Fibroblast of pulmonary artery (primary cell): ENCODE results near the gene SLC43A2.

Source experiments
- DNase-seq: peaks from one replicate; pipeline ENCODE4 v3.0.0-alpha.2; 2010; ENCODE audit warnings: low read depth
- H3K4me3 ChIP-seq: replicated peaks from 2 replicates; pipeline ENCODE4 v1.5.1; 2011; ENCODE audit warnings: low read depth, mild to moderate bottlenecking, control low read depth, low read length, moderate library complexity
- TF ChIP-seq, protein P1 (sequence below): IDR thresholded peaks from 2 replicates; pipeline ENCODE4 v1.5.1; 2011; ENCODE audit warnings: mild to moderate bottlenecking, control low read depth, low read length, inconsistent platforms; ENCODE audit errors: missing control alignments

SLC43A2 gene

GRCh38 chr17:1646199-1646875, 17.7 kb upstream of the SLC43A2 start:
- DNase-seq: no peak
- TF ChIP-seq, protein P1, sequence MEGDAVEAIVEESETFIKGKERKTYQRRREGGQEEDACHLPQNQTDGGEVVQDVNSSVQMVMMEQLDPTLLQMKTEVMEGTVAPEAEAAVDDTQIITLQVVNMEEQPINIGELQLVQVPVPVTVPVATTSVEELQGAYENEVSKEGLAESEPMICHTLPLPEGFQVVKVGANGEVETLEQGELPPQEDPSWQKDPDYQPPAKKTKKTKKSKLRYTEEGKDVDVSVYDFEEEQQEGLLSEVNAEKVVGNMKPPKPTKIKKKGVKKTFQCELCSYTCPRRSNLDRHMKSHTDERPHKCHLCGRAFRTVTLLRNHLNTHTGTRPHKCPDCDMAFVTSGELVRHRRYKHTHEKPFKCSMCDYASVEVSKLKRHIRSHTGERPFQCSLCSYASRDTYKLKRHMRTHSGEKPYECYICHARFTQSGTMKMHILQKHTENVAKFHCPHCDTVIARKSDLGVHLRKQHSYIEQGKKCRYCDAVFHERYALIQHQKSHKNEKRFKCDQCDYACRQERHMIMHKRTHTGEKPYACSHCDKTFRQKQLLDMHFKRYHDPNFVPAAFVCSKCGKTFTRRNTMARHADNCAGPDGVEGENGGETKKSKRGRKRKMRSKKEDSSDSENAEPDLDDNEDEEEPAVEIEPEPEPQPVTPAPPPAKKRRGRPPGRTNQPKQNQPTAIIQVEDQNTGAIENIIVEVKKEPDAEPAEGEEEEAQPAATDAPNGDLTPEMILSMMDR: no peak
- no peak overlapping the region for H3K4me3 ChIP-seq

DNA sequence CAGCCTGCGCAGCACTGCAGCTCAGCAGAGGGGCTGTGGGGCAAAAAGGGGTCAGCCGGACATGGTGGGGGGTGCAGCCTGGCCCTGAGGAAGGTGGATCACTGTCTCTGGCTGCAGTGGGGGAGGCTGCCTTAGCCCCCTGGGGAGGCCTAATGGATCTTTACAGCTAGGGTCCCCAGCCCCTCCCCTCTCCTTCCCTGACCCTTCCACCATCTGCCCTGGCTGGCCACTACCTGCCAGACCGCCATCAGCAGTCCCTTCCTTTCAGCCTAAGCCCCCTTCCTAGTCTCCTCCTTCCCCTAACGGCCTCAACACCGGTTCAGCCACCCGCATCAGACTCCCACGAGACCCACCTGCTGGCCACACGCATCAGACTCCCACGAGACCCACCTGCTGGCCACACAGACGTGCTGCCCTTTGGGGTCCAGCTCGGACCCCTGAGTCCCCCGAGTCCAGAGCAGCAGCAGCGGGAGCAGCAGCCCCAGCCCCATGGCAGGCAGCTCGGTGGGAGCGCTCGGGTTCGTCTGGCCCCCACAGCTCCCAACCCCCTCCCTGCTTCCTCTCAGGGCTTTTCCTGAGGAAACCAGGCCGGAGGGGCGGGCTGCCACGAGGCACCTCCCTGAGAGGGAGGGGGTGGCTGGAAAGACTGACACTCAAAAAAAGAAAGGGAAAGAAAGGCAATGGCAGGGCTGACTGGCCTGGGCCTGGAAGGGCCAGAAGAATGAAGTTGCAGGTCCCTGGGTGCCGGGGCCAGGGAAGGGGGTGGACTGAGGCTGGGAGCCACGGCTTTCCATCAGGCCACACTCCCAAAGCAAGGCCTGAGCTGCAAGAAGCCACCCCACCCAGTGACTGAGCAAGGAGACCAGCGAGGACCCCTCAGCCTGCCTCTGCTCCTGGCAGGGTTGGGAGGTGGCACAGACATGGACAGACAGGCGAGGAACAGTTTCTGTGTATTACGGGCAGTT, 16.9 kb upstream of the SLC43A2 start, which contains the start of gene SCARF1:
TSS of gene SCARF1 (minus strand) at position 526 of the 965 bp plus-strand sequence. CDS start at position 491, 35 bp downstream.
- DNase-seq: no peak
- TF ChIP-seq, protein P1: no peak
- no peak within 1 kb of the TSS for H3K4me3 ChIP-seq

- DNase-seq: peak; percentile 26
- H3K4me3 ChIP-seq: no peak overlapping the region
- TF ChIP-seq, protein P1: no peak
Observed at GRCh38 chr17:1644493-1645206, 16.0 kb upstream of the SLC43A2 start.

- DNase-seq: no peak
- TF ChIP-seq, protein P1: no peak
- no peak overlapping the region for H3K4me3 ChIP-seq
Observed at GRCh38 chr17:1643999-1644492, 15.4 kb upstream of the SLC43A2 start.

- no peak for DNase-seq
- no peak overlapping the region for H3K4me3 ChIP-seq
- TF ChIP-seq, protein P1: no peak
Observed at GRCh38 chr17:1643293-1643998, 14.8 kb upstream of the SLC43A2 start.

DNA sequence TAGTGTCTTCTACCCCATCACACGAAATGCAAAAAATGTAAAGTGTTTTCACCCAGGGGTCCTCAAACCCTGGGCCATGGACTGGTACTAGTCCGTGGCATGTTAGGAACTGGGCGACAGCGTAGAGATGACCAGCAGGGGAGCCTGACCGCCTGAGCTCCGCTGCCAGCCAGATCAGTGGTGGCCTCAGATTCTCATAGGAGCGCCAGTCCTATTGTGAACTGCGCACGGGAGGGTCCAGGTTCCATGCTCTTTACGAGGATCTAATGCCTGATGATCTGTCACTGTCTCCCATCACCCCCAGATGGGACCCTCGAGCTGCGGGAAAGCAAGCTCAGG, 12.4 kb upstream of the SLC43A2 start:
- DNase-seq: no peak
- no peak overlapping the region for H3K4me3 ChIP-seq
- TF ChIP-seq, protein P1: no peak
